ENCODE measurements around the gene LIMS1.
"Not testable (repeated sequence)": the region's sequence is repeated elsewhere in the genome, so short reads cannot be mapped to it uniquely, and the experiment has no call there.

Gene LIMS1

GRCh38 chr2:108533832-108534583 lies at the start of gene LIMS1:
Gene LIMS1 (plus strand): TSS chr2:108534470. CDS start chr2:108534563, 93 bp downstream.
- DNase-seq (ENCODE audit: low read depth, low spot score) = peak; percentile 87

GRCh38 chr2:108485253-108485652 lies 49.0 kb upstream of the LIMS1 start:
- DNase-seq (ENCODE audit: low read depth, low spot score) = no peak

DNA sequence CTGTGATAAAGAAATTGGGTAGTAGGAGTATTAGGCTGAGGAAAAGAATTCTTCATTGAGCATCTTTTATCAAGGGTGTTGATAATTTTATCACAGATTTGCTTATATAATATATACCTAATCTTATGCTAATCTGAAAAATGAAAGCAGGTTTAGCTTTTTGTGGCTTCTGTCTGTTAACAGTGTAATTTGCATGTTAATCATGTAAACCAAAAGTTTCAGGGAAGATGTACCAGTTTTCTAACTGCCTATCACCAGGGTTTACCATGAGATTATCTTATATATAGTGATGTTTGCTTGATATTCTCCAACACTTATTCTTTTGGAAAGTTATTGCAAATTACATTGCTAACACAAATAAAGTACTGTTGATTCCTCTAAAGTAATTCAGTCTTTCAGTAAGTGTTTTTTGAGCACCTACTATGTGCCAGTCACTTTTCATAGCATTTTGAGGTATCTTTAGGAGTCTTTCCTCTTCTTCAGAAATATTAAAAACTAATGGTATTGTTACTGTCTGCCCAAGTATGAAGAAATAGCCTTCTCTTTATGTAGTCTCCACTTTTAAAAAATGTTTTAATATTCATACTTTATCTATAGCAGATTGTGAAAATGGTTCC lies 43.7 kb upstream of the LIMS1 start:
- DNase-seq (ENCODE audit: low read depth, low spot score) = no peak

- no peak for DNase-seq (ENCODE audit: low read depth, low spot score)
Observed at GRCh38 chr2:108491848-108492247, 42.4 kb upstream of the LIMS1 start.

DNA sequence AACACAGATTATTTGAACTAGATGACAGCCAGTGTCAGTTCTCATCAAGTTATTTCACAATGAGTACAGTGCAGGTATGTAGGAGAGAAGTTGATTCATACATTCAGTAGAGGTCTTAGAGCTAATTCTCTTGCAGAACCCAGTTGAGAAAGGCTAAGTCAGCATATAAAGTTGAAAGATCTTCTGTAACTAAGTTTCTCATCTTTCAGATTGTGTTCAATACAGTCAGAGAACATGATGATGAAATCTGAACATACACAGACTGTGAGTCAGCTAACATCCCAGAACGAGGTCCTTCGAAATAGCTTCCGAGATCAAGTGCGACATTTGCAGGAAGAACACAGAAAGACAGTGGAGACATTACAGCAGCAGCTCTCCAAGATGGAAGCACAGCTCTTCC lies 41.9 kb upstream of the LIMS1 start:
- peak; percentile 47 for DNase-seq (ENCODE audit: low read depth, low spot score)

GRCh38 chr2:108496167-108496566 lies 38.1 kb upstream of the LIMS1 start:
- DNase-seq (ENCODE audit: low read depth, low spot score) = not testable (repeated sequence)

DNA sequence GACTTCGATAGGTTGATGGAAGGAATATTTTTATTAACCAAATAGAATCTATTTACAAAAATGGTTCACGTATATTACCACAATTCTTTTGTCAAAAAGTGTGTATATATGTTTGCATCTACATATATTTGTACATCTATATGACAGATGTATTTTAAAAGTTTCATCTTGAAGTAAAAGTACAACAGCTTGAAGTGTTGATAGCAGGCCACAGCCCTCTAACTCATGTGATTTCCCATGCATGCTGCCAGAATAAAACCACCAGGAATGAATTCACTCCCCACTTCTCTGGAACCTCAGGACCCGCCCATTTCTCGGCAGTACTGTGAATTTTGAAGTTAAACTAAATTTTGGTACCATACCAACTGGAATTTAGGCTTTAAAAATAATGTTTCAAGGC lies 26.6 kb upstream of the LIMS1 start:
- DNase-seq (ENCODE audit: low read depth, low spot score) = not testable (repeated sequence)

DNA sequence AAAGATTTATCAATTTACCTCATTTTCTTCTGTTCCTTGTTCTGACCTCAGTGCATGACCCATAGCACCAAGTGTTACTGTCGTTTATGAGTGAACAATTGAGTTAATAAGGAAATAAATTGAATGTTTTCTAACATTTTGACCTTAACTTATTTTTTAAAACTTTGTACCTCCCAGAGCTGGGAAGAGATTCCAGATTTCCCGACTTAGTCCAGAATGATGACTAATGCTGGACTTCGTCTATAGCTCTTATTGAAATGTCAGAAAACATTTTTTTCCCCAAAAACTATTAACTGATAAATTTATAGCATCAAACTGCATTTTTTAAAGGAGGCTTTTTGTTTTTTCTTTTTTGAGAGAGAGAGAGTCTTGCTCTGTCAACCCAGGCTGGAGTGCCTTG lies 21.8 kb upstream of the LIMS1 start:
- not testable (repeated sequence) for DNase-seq (ENCODE audit: low read depth, low spot score)

DNA sequence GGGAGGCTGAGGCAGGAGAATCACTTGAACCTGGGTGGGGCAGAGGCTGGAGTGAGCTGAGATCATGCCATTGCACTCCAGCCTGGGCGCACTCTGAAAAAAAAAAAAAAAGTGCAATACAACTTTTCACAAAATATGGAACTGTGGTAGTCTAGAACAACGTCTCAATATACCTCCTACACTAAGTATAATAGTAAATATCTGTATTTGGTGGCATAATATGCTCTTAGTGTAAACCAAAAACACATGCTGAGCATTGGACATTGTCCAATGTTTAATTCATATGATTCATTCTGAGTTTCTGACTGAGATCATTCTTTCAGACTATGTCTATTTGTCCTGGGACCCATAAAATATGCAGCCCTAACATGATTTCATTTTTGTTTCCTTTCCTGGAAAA lies 19.8 kb upstream of the LIMS1 start:
- not testable (repeated sequence) for DNase-seq (ENCODE audit: low read depth, low spot score)

GRCh38 chr2:108524688-108525087 lies 9.6 kb upstream of the LIMS1 start:
- DNase-seq (ENCODE audit: low read depth, low spot score) = not testable (repeated sequence)

- DNase-seq (ENCODE audit: low read depth, low spot score) = not testable (repeated sequence)
Observed at GRCh38 chr2:108525258-108525657, 9.0 kb upstream of the LIMS1 start.

GRCh38 chr2:108531674-108532055 lies 2.6 kb upstream of the LIMS1 start:
- no peak for DNase-seq (ENCODE audit: low read depth, low spot score)

DNA sequence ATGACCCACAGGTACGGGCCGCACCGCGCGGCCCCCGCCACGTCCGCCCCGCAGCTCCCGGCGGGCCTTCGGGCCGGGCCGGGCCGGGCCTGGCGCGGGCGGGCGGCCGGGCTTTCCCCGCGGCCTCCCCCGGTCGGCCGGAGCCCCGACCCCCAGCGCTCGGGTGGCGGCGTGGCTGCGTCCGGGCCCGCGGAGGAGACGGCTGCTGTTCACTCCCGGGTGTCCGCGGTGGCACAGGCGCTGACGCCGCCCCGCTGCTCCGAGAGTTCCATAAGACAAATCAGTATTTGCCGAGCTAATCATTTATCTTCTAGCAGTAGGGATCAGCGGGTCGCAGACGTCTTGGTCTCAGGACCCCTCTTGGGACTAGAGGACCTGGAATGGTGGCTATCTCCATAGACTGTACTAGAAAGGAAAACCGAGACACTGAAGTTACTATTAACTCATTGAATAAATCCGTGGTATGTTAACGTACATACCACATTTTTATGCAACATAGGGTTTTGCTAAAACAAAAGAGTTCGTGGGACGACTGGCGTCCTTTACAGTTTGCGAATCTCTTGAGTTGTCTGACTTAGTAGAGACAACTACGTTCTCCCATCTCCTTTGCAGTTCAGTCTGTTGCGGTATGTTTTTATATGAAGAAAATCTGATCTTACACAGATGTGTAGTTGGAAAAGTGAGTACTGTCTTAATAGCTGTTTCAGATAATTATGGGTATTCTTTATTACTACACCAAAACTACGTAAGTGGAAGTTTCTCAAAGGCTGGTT lies 500 bp downstream of the LIMS1 start:
- no peak for DNase-seq (ENCODE audit: low read depth, low spot score)

- DNase-seq (ENCODE audit: low read depth, low spot score) = no peak
Observed at GRCh38 chr2:108535357-108535631, 1.0 kb downstream of the LIMS1 start.

- no peak for DNase-seq (ENCODE audit: low read depth, low spot score)
Observed at GRCh38 chr2:108536133-108536780, 2.0 kb downstream of the LIMS1 start.

GRCh38 chr2:108536911-108537310 lies 2.6 kb downstream of the LIMS1 start:
- DNase-seq (ENCODE audit: low read depth, low spot score) = no peak

- DNase-seq (ENCODE audit: low read depth, low spot score) = no peak
Observed at GRCh38 chr2:108538000-108538625, 3.8 kb downstream of the LIMS1 start.

DNA sequence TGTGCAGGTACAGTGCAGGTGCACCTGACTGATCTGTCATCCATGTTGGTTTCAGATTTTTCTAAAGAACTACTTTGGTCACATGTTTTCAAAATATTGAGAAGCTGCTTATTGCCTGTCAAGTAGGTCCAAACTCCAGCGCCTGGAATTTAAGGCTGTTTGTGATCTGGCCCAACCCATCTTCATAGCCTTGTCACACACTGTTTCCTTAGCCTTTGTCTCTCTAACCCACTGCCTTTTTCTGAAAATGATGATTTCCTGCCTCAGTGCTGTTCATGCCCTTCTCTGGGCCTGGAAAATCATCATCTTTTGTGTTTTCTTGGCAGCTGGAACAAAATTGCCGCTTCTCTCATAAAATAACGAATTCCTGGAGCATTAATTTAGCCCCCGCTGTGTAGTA lies 7.2 kb downstream of the LIMS1 start:
- no peak for DNase-seq (ENCODE audit: low read depth, low spot score)

- no peak for DNase-seq (ENCODE audit: low read depth, low spot score)
Observed at GRCh38 chr2:108542071-108542470, 7.8 kb downstream of the LIMS1 start.

GRCh38 chr2:108547606-108548005 lies 13.3 kb downstream of the LIMS1 start:
- DNase-seq (ENCODE audit: low read depth, low spot score) = no peak

GRCh38 chr2:108548208-108549003 lies 14.1 kb downstream of the LIMS1 start:
- no peak for DNase-seq (ENCODE audit: low read depth, low spot score)
